Spleen (tissue), 11 donors: Measurements from ENCODE around the gene FRMD4A. TPM values are rescaled to one million over a fixed set of nuclear protein-coding genes. Genes with fewer than 3 reads are reported as not detected.

Experiments
- DNase-seq: peaks from one replicate; pipeline ENCODE4 v3.0.0-alpha.2; 2020
- H3K27ac ChIP-seq, 8 donors: fragments of 200-600 bp; sonication (generic) in 7 of 8; 1 replicate in 4 of 8; 2 replicates in 4 of 8; pipeline versions ENCODE4 v1.5.0 to v1.8.0; 2016 to 2021; ENCODE audit warnings: inconsistent platforms in 4 of 8, mild to moderate bottlenecking in 4 of 8, moderate library complexity in 1 of 8
- H3K27me3 ChIP-seq, 7 donors: fragments of 200-600 bp; sonication (generic) in 6 of 7; replicated peaks in 1 of 7; 1 replicate in 4 of 7; 2 replicates in 3 of 7; pipeline versions ENCODE4 v1.5.0 to v1.8.0; 2016 to 2021; ENCODE audit warnings: inconsistent platforms in 3 of 7, mild to moderate bottlenecking in 1 of 7
- H3K36me3 ChIP-seq, 6 donors: fragments of 200-600 bp; sonication (generic) in 5 of 6; 1 replicate in 4 of 6; 2 replicates in 2 of 6; pipeline versions ENCODE4 v1.5.0 to v1.8.0; 2016 to 2021; ENCODE audit warnings: inconsistent platforms in 2 of 6
- H3K4me1 ChIP-seq, 6 donors: fragments of 200-600 bp; sonication (generic) in 5 of 6; 1 replicate in 3 of 6; 2 replicates in 3 of 6; pipeline versions ENCODE4 v1.5.0 to v1.8.0; 2016 to 2021; ENCODE audit warnings: inconsistent platforms in 3 of 6
- H3K4me3 ChIP-seq, 8 donors: fragments of 200-600 bp; sonication (generic) in 7 of 8; 1 replicate in 4 of 8; 2 replicates in 4 of 8; pipeline versions ENCODE4 v1.5.0 to v1.8.0; 2016 to 2021; ENCODE audit warnings: inconsistent platforms in 4 of 8, mild to moderate bottlenecking in 4 of 8, moderate library complexity in 2 of 8
- H3K9me3 ChIP-seq, 8 donors: fragments of 200-600 bp; sonication (generic) in 7 of 8; 1 replicate in 4 of 8; 2 replicates in 4 of 8; pipeline versions ENCODE4 v1.5.0 to v1.8.0; 2016 to 2021; ENCODE audit warnings: inconsistent platforms in 4 of 8
- CTCF ChIP-seq, 11 experiments: fragments of 200-600 bp in 7 of 11; fragments of 450-650 bp in 4 of 11; sonication (generic) in 4 of 11; IDR thresholded peaks in 8 of 11; conservative IDR thresholded peaks in 3 of 11; 1 replicate in 7 of 11; 2 replicates in 4 of 11; pipeline versions ENCODE4 v1.4.0 to v1.8.0; 2016 to 2021; ENCODE audit warnings: antibody characterized with exemption in 11 of 11, inconsistent platforms in 4 of 11, mild to moderate bottlenecking in 1 of 11
- POLR2A ChIP-seq, 3 donors: fragments of 450-650 bp; IDR thresholded peaks; one replicate each; pipeline ENCODE4 v1.5.1; 2017; ENCODE audit warnings: antibody characterized with exemption in 3 of 3, mild to moderate bottlenecking in 1 of 3
- POLR2AphosphoS5 ChIP-seq, 3 donors: sonication (generic); formaldehyde crosslinking; IDR thresholded peaks; one replicate each; pipeline ENCODE4 v1.5.1; 2017; ENCODE audit warnings: antibody characterized with exemption in 3 of 3
- WGBS, 5 donors: extraction: QIAGEN DNeasy Blood & Tissue Kit in 3 of 5; methylation state at CpG; one replicate each; pipeline versions ENCODE4 v1.1.5 to v1.1.7; 2013 to 2018; 5-methylcytosine and 5-hydroxymethylcytosine counted together
- intact Hi-C: fragments of 100-400 bp; cut with DNase I; formaldehyde crosslinking; loops from one replicate; pipeline ENCODE4 v1.15.0; 2023; ENCODE audit warnings: low total_unique reads
- polyA plus RNA-seq, 3 donors: library from polyadenylated mRNA; stranded (reverse); fragments of 200-250 nt; gene quantifications; one replicate each; pipeline ENCODE4 v1.2.1, GENCODE V29; 2013
- total RNA-seq, 7 donors: library from RNA; depleted of rRNA in 3 of 7; stranded (reverse); fragments of >200 nt in 3 of 7; fragmentation: NEBNext Ultra II Directional in 4 of 7; extraction: Animal tissue kit (Norgen Biotek cat#: 25700) in 4 of 7; gene quantifications; one replicate each; pipeline versions ENCODE4 v1.1.0 to v1.2.1, GENCODE V29; 2016 to 2021
- donor health status: healthy with polysubstance abuse.
- donor health status: DM: no; HTN: no; CAD: no; lungs with moderate emphysema.
- donor health status: DM: no; HTN: no; CAD: no.
- donor health status: Bipolar disorder and iron deficiency.
- donor health status: healthy.
- donor health status: DM: no; HTN: no; CAD: no.
- donor health status: DM: yes; HTN: yes; CAD: no.

FRMD4A gene
- total and polyA plus RNA-seq, 10 donors, result 9.2 to 141 (median 80.5) TPM

- Histone ChIP-seq H3K9me3 (no peaks in the 10 kb centered on the region), H3K36me3 (no peaks in the 10 kb centered on the region), H3K27ac (no peak overlapping the region), H3K4me1 (peaks cover 0 to 24% (median 7%) of the 10 kb centered on the region in 6 donors), H3K27me3 (no peaks in the 10 kb centered on the region), H3K4me3 (no peak overlapping the region)
- WGBS, 5 donors, result 62 to 78% (median 74%) methylated on average over 3 of the region's 3 CpGs
- intact Hi-C loops, result no loop called here
- DNase-seq, result no peak
- TF ChIP-seq POLR2A (IDR thresholded peaks at IDR 0.05), result no peak
Observed at GRCh38 chr10:13880760-13881159, 450.0 kb downstream of the FRMD4A start.

GRCh38 chr10:13877154-13877909, 453.4 kb downstream of the FRMD4A start:
- no peak for DNase-seq
- TF ChIP-seq POLR2A (IDR thresholded peaks at IDR 0.05) (no peak), POLR2AphosphoS5 (IDR thresholded peaks at IDR 0.05) (peak in 1 of 3 donors; percentile 29)
- no peaks in the 10 kb centered on the region for H3K9me3 ChIP-seq
- intact Hi-C loops, result no loop called here
- no peaks in the 10 kb centered on the region for H3K36me3 ChIP-seq
- 57 to 79% (median 74%) methylated on average over 9 to 11 of the region's 11 CpGs for WGBS, 5 donors
- H3K27ac ChIP-seq, result peak overlapping the region in 6 of 8 donors; percentile 23 to 58 (median 34)
- H3K27me3 ChIP-seq, result no peaks in the 10 kb centered on the region
- peaks cover 11 to 44% (median 24%) of the 10 kb centered on the region in 6 donors for H3K4me1 ChIP-seq
- no peak overlapping the region for H3K4me3 ChIP-seq

GRCh38 chr10:13873196-13873595, 457.5 kb downstream of the FRMD4A start:
- Histone ChIP-seq H3K4me1 (peaks cover 7 to 44% (median 26%) of the 10 kb centered on the region in 6 donors), H3K27ac (peak overlapping the region; percentile 13 to 75 (median 56)), H3K36me3 (no peaks in the 10 kb centered on the region), H3K27me3 (no peaks in the 10 kb centered on the region), H3K9me3 (no peaks in the 10 kb centered on the region), H3K4me3 (no peak overlapping the region)
- DNase-seq, result no peak
- intact Hi-C loops, result no loop called here
- WGBS, 5 donors, result 40 to 54% (median 46%) methylated on average over 6 of the region's 6 CpGs
- TF ChIP-seq POLR2AphosphoS5 (IDR thresholded peaks at IDR 0.05), result no peak
- TF ChIP-seq POLR2A (IDR thresholded peaks at IDR 0.05), result no peak
- TF ChIP-seq CTCF (IDR thresholded peaks at IDR 0.05 in 8 of 11, conservative IDR thresholded peaks at IDR 0.05 in 3 of 11), result no peak

- Histone ChIP-seq H3K9me3 (no peaks in the 10 kb centered on the region), H3K4me1 (peaks cover 7 to 44% (median 26%) of the 10 kb centered on the region in 6 donors), H3K27me3 (no peaks in the 10 kb centered on the region), H3K36me3 (no peaks in the 10 kb centered on the region), H3K27ac (peak overlapping the region in 3 of 8 donors; percentile 30 to 73 (median 72)), H3K4me3 (no peak overlapping the region)
- no peak for DNase-seq
- intact Hi-C loops, result no loop called here
- TF ChIP-seq POLR2AphosphoS5 (IDR thresholded peaks at IDR 0.05), result no peak
- no peak for TF ChIP-seq CTCF (IDR thresholded peaks at IDR 0.05 in 8 of 11, conservative IDR thresholded peaks at IDR 0.05 in 3 of 11)
- no peak for TF ChIP-seq POLR2A (IDR thresholded peaks at IDR 0.05)
- 65 to 90% (median 85%) methylated on average over 9 of the region's 9 CpGs for WGBS, 5 donors
Observed at GRCh38 chr10:13872411-13872810, 458.3 kb downstream of the FRMD4A start.

GRCh38 chr10:13871776-13872175, 458.9 kb downstream of the FRMD4A start:
- H3K27ac ChIP-seq, result peak overlapping the region in 2 of 8 donors; percentile 17 to 18
- TF ChIP-seq POLR2AphosphoS5 (IDR thresholded peaks at IDR 0.05) (no peak), POLR2A (IDR thresholded peaks at IDR 0.05) (no peak), CTCF (IDR thresholded peaks at IDR 0.05 in 8 of 11, conservative IDR thresholded peaks at IDR 0.05 in 3 of 11) (no peak)
- no peak overlapping the region for H3K4me3 ChIP-seq
- H3K4me1 ChIP-seq, result peaks cover 7 to 44% (median 26%) of the 10 kb centered on the region in 6 donors
- H3K27me3 ChIP-seq, result no peaks in the 10 kb centered on the region
- no peaks in the 10 kb centered on the region for H3K36me3 ChIP-seq
- intact Hi-C loops, result no loop called here
- WGBS, 5 donors, result 67 to 91% (median 83%) methylated on average over 11 of the region's 11 CpGs
- no peaks in the 10 kb centered on the region for H3K9me3 ChIP-seq
- DNase-seq, result no peak
